ENCODE measurements around the gene STK10. TPM values are rescaled to one million over a fixed set of nuclear protein-coding genes. Genes with fewer than 3 reads are reported as not detected.

The STK10 gene
- total and polyA plus RNA-seq, 12 donors: 5.6 to 22.3 (median 9.9) TPM

DNA sequence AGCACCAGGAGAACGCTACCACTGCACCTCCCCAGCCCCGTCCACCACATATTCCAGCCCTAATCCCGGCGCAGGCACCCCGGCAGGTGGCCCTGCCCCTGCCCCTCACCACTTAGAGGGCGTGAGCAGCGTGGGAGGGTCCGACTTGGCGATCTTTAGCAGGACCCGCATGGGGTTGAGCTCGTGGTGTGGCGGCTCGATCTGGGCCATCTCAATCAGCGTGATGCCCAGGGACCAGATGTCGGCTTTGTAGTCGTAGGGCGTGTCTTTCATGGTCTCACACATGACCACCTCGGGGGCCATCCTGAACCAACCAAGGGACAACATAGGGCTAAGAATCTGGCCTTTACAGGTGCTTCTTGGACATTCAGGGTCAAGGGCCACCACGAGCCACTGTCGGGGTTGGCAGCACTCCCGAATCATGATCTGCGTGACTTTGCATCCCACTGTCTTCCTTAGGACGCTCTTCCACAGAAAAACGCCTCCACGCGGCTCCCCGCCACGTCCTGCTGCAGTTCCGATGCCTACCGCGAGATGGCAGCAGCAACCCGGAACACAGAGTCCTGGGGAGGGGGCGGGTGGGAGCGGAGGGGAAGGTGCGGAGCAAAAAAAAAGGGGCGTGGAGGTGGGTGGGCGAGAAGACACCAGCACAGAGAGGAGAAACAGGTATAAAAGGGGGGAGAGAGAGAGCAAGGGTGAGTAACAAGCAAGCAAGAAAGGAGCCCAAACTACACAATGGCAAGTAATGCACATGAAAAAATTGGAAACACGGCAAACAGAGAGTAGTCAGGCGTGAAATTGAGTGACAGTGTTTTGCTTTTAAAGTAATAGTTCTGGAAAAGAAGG, 81.3 kb downstream of the STK10 start:
- H3K4me1 ChIP-seq: peaks cover 15 to 74% (median 59%) of the 10 kb centered on the region in 9 donors
- peaks cover 0 to 67% (median 0%) of the 10 kb centered on the region in 9 donors for H3K36me3 ChIP-seq
- H3K27me3 ChIP-seq: no peaks in the 10 kb centered on the region
- DNase-seq (peak in 1 of 2 donors; percentile 72), ATAC-seq (peak in 6 of 8 donors; percentile 28 to 46 (median 38))
- peak overlapping the region in 7 of 10 donors; percentile 6 to 39 (median 26) for H3K4me3 ChIP-seq
- H3K27ac ChIP-seq: peak overlapping the region in 1 of 10 donors; percentile 58
- TF ChIP-seq CTCF (IDR thresholded peaks at IDR 0.05): peak; percentile 89 to 98 (median 93)
- intact Hi-C loops (cut with DNase I): loop anchor here in 9 of 10 donors (1.0 to 10.0 kb wide), 9 partner anchors 81 to 598 kb away; partner anchors contain the start of genes STK10 (in 7 of the 9) and UBTD2 (in 1 of the 9)
- 30 to 32% methylated on average over 39 of the region's 39 CpGs for whole genome bisulfite sequencing, 2 donors
- H3K9me3 ChIP-seq: no peaks in the 10 kb centered on the region

DNA sequence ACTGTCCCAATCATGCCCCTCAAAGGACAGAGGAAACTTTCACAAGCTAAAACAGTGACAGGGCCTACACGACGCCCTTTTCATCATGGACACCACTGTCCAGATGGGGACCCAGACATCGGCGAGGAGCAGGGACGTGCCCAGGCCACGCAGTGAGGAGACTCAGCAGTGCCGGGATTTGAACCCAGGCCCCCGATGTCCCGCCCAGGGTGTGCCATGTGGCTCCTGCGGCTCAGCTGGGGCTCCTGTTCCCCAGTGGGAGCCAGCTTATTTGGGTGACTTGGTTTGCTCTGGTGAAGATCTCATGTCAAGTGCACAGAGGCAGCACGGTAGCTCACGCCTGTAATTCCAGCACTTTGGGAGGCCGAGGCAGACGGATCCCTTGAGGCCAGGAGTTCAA, 82.2 kb downstream of the STK10 start:
- no peaks in the 10 kb centered on the region for H3K27me3 ChIP-seq
- peaks cover 0 to 77% (median 0%) of the 10 kb centered on the region in 9 donors for H3K36me3 ChIP-seq
- TF ChIP-seq CTCF (IDR thresholded peaks at IDR 0.05): no peak
- H3K4me3 ChIP-seq: no peak overlapping the region
- intact Hi-C loops (cut with DNase I): loop anchor here in 9 of 10 donors (1.0 to 10.0 kb wide), 8 partner anchors 82 to 599 kb away; partner anchors contain the start of genes STK10 (in 5 of the 9) and UBTD2 (in 1 of the 9)
- 90 to 94% methylated on average over 14 of the region's 14 CpGs for WGBS, 2 donors
- no peak overlapping the region for H3K27ac ChIP-seq
- ATAC-seq: no peak
- H3K4me1 ChIP-seq: peaks cover 13 to 65% (median 50%) of the 10 kb centered on the region in 9 donors
- no peaks in the 10 kb centered on the region for H3K9me3 ChIP-seq
- no peak for DNase-seq

- peak overlapping the region in 1 of 10 donors; percentile 79 for H3K27ac ChIP-seq
- ATAC-seq: no peak
- H3K27me3 ChIP-seq: no peaks in the 10 kb centered on the region
Observed at GRCh38 chr5:172104801-172105701, 83.0 kb downstream of the STK10 start.

More at GRCh38 chr5:172104801-172105701, 83.0 kb downstream of the STK10 start:
- H3K9me3 ChIP-seq: no peaks in the 10 kb centered on the region
- intact Hi-C loops (cut with DNase I): loop anchor here in 9 of 10 donors (5.0 to 10.0 kb wide), 5 partner anchors 177 to 600 kb away; partner anchors contain the start of gene UBTD2 (in 1 of the 9)
- TF ChIP-seq CTCF (IDR thresholded peaks at IDR 0.05): no peak
- H3K36me3 ChIP-seq: peaks cover 0 to 84% (median 0%) of the 10 kb centered on the region in 9 donors
- no peak overlapping the region for H3K4me3 ChIP-seq
- DNase-seq: no peak
- WGBS, 2 donors: 76 to 77% methylated on average over 17 of the region's 17 CpGs
- H3K4me1 ChIP-seq: peaks cover 9 to 57% (median 42%) of the 10 kb centered on the region in 9 donors

Data from heart right ventricle (tissue), 16 donors.